ENCODE data around the gene SLC2A9.

GRCh38 chr4:10030972-10031667 is 9.8 kb upstream of the SLC2A9 start:
- no peak for TF ChIP-seq POLR2AphosphoS5 (IDR thresholded peaks at IDR 0.05; ENCODE audit: low read depth, low read length)
- TF ChIP-seq TAF1 (IDR thresholded peaks at IDR 0.05; ENCODE audit: borderline replicate concordance, insufficient read depth, low read length) = no peak
- TF ChIP-seq REST (IDR thresholded peaks at IDR 0.05; ENCODE audit: insufficient read depth in 1 of 2, low read depth in 2 of 2, low read length in 2 of 2) = no peak
- no peak for TF ChIP-seq SIN3A (IDR thresholded peaks at IDR 0.05; ENCODE audit: borderline replicate concordance, insufficient read depth, low read length)
- no peak for TF ChIP-seq FOXP2 (optimal IDR thresholded peaks at IDR 0.05; ENCODE audit: borderline replicate concordance, extremely low read depth, extremely low read length, insufficient read depth)
